ENCODE results near the gene CALM1.

CALM1 gene

GRCh38 chr14:90407230-90407629 lies 10.4 kb downstream of the CALM1 start:
- no peak overlapping the region for H3K27ac ChIP-seq (ENCODE audit: low read depth, low read length)
- no peak for TF ChIP-seq CTCF (IDR thresholded peaks at IDR 0.05; ENCODE audit: insufficient read depth, low read length, poor library complexity, severe bottlenecking)
- TF ChIP-seq EZH2phosphoT487 (conservative IDR thresholded peaks at IDR 0.05; ENCODE audit: low read length), result no peak
- H3K4me2 ChIP-seq (ENCODE audit: low read depth, low read length, poor library complexity, severe bottlenecking), result no peak overlapping the region
- peaks cover 34% of the 10 kb centered on the region for H3K36me3 ChIP-seq (ENCODE audit: low read length)
- no peaks in the 10 kb centered on the region for H3K9me2 ChIP-seq (replicated peaks; ENCODE audit: insufficient read depth, low read length)
- H4K20me1 ChIP-seq (ENCODE audit: low read depth, low read length), result peaks cover 4% of the 10 kb centered on the region; the same call in 1 of the 2 replicates
- no peaks in the 10 kb centered on the region for H3K9me3 ChIP-seq (ENCODE audit: insufficient read depth, low read length)
- H3K4me3 ChIP-seq (ENCODE audit: insufficient read depth, low read length, poor library complexity, severe bottlenecking), result no peak overlapping the region
- no peak overlapping the region for H3K9ac ChIP-seq (ENCODE audit: low read length)
- H3F3A ChIP-seq (ENCODE audit: insufficient read depth), result 0 out of 2 replicates have a peak, but pooled peaks cover 9% of the 10 kb centered on the region
- no peak overlapping the region for H2AFZ ChIP-seq (ENCODE audit: low read depth, low read length, severe bottlenecking)
- H3K27me3 ChIP-seq (ENCODE audit: low read length), result no peaks in the 10 kb centered on the region
- H3K79me2 ChIP-seq (ENCODE audit: insufficient read depth, low read length), result no peaks in the 10 kb centered on the region

GRCh38 chr14:90408713-90409112 lies 11.9 kb downstream of the CALM1 start:
- no peak overlapping the region for H3K4me2 ChIP-seq (ENCODE audit: low read depth, low read length, poor library complexity, severe bottlenecking)
- H3K79me2 ChIP-seq (ENCODE audit: insufficient read depth, low read length), result no peaks in the 10 kb centered on the region
- H3K27ac ChIP-seq (ENCODE audit: low read depth, low read length), result no peak overlapping the region
- no peak overlapping the region for H2AFZ ChIP-seq (ENCODE audit: low read depth, low read length, severe bottlenecking)
- H3K9me2 ChIP-seq (replicated peaks; ENCODE audit: insufficient read depth, low read length), result no peaks in the 10 kb centered on the region
- H3K9ac ChIP-seq (ENCODE audit: low read length), result no peak overlapping the region
- no peaks in the 10 kb centered on the region for H4K20me1 ChIP-seq (ENCODE audit: low read depth, low read length)
- H3F3A ChIP-seq (ENCODE audit: insufficient read depth), result 0 out of 2 replicates have a peak, but pooled peaks cover 9% of the 10 kb centered on the region
- no peak overlapping the region for H3K4me3 ChIP-seq (ENCODE audit: insufficient read depth, low read length, poor library complexity, severe bottlenecking)
- TF ChIP-seq CTCF (IDR thresholded peaks at IDR 0.05; ENCODE audit: insufficient read depth, low read length, poor library complexity, severe bottlenecking) (no peak), EZH2phosphoT487 (conservative IDR thresholded peaks at IDR 0.05; ENCODE audit: low read length) (no peak)
- no peaks in the 10 kb centered on the region for H3K27me3 ChIP-seq (ENCODE audit: low read length)
- no peaks in the 10 kb centered on the region for H3K9me3 ChIP-seq (ENCODE audit: insufficient read depth, low read length)
- peaks cover 19% of the 10 kb centered on the region for H3K36me3 ChIP-seq (ENCODE audit: low read length)

GRCh38 chr14:90409209-90409730 lies 12.4 kb downstream of the CALM1 start:
- no peak overlapping the region for H3K4me2 ChIP-seq (ENCODE audit: low read depth, low read length, poor library complexity, severe bottlenecking)
- H3K27me3 ChIP-seq (ENCODE audit: low read length), result no peaks in the 10 kb centered on the region
- H3K9me2 ChIP-seq (replicated peaks; ENCODE audit: insufficient read depth, low read length), result no peaks in the 10 kb centered on the region
- TF ChIP-seq EZH2phosphoT487 (conservative IDR thresholded peaks at IDR 0.05; ENCODE audit: low read length) (no peak), CTCF (IDR thresholded peaks at IDR 0.05; ENCODE audit: insufficient read depth, low read length, poor library complexity, severe bottlenecking) (no peak)
- 0 out of 2 replicates have a peak, but pooled peaks cover 9% of the 10 kb centered on the region for H3F3A ChIP-seq (ENCODE audit: insufficient read depth)
- H3K9ac ChIP-seq (ENCODE audit: low read length), result no peak overlapping the region
- H3K36me3 ChIP-seq (ENCODE audit: low read length), result peaks cover 13% of the 10 kb centered on the region
- no peak overlapping the region for H3K27ac ChIP-seq (ENCODE audit: low read depth, low read length)
- H3K79me2 ChIP-seq (ENCODE audit: insufficient read depth, low read length), result no peaks in the 10 kb centered on the region
- no peak overlapping the region for H2AFZ ChIP-seq (ENCODE audit: low read depth, low read length, severe bottlenecking)
- no peak overlapping the region for H3K4me3 ChIP-seq (ENCODE audit: insufficient read depth, low read length, poor library complexity, severe bottlenecking)
- H4K20me1 ChIP-seq (ENCODE audit: low read depth, low read length), result no peaks in the 10 kb centered on the region
- H3K9me3 ChIP-seq (ENCODE audit: insufficient read depth, low read length), result no peaks in the 10 kb centered on the region
